Ovary (tissue), 3 donors: ENCODE data around the gene HBA2.

Experiments
- CTCF ChIP-seq, 3 donors: fragments of 450-650 bp in 2 of 3; fragments of 200-600 bp in 1 of 3; IDR thresholded peaks; one replicate each; pipeline versions ENCODE4 v1.5.1 to v1.8.0; 2016 to 2022; ENCODE audit warnings: antibody characterized with exemption in 3 of 3, mild to moderate bottlenecking in 1 of 3
- EP300 ChIP-seq: sonication (generic); formaldehyde crosslinking; IDR thresholded peaks from one replicate; pipeline ENCODE4 v1.6.1; 2017; ENCODE audit warnings: antibody characterized with exemption
- donor health status: DM: no; HTN: no; CAD: no.

GRCh38 chr16:152141-153128 lies 20.2 kb upstream of the HBA2 start, which contains the start of gene HBZ:
- TF ChIP-seq CTCF (IDR thresholded peaks at IDR 0.05), result no peak
- no peak for TF ChIP-seq EP300
